Neutrophil (primary cell): ENCODE measurements around the gene TRAF2.

Source experiments
- H3K27ac ChIP-seq: fragments of 200-600 bp; sonication (generic); 2 replicates; pipeline ENCODE4 v1.5.1; 2016; ENCODE audit warnings: mild to moderate bottlenecking, moderate library complexity
- H3K27me3 ChIP-seq: fragments of 200-600 bp; sonication (generic); 2 replicates; pipeline ENCODE4 v1.6.0; 2016; ENCODE audit warnings: mild to moderate bottlenecking
- H3K36me3 ChIP-seq: fragments of 200-600 bp; sonication (generic); 2 replicates; pipeline ENCODE4 v1.5.1; 2017
- H3K4me1 ChIP-seq, 2 experiments: fragments of 200-600 bp in 1 of 2; sonication (generic) in 1 of 2; 1 replicate in 1 of 2; 2 replicates in 1 of 2; pipeline versions ENCODE4 v1.5.1 to v1.6.1; 2013 to 2016; ENCODE audit warnings: low read depth in 1 of 2, low read length in 1 of 2, mild to moderate bottlenecking in 1 of 2, moderate library complexity in 1 of 2; ENCODE audit not compliant: control insufficient read depth in 1 of 2, insufficient read depth in 1 of 2
- H3K4me3 ChIP-seq, 2 experiments: fragments of 200-600 bp in 1 of 2; sonication (generic) in 1 of 2; 1 replicate in 1 of 2; 2 replicates in 1 of 2; pipeline ENCODE4 v1.5.1; 2013 to 2016; ENCODE audit warnings: low read depth in 1 of 2, low read length in 1 of 2, mild to moderate bottlenecking in 1 of 2, moderate library complexity in 1 of 2
- H3K9me3 ChIP-seq: fragments of 200-600 bp; sonication (generic); 2 replicates; pipeline ENCODE4 v1.5.1; 2016
- CTCF ChIP-seq: fragments of 200-600 bp; sonication (generic); IDR thresholded peaks from 2 replicates; pipeline ENCODE4 v1.5.1; 2016; ENCODE audit warnings: antibody characterized with exemption

Gene TRAF2

GRCh38 chr9:136971746-136972145 is 85.4 kb downstream of the TRAF2 start:
- TF ChIP-seq CTCF = no peak
- no peak overlapping the region for H3K27ac ChIP-seq
- no peak overlapping the region for H3K4me3 ChIP-seq
- H3K27me3 ChIP-seq = peaks cover 37% of the 10 kb centered on the region
- no peaks in the 10 kb centered on the region for H3K36me3 ChIP-seq
- H3K4me1 ChIP-seq = peaks cover 0 to 5% of the 10 kb centered on the region in 2 experiments
- no peaks in the 10 kb centered on the region for H3K9me3 ChIP-seq

GRCh38 chr9:136972335-136972734 is 86.0 kb downstream of the TRAF2 start:
- Histone ChIP-seq H3K36me3 (no peaks in the 10 kb centered on the region), H3K4me1 (peaks cover 0 to 5% of the 10 kb centered on the region in 2 experiments), H3K27me3 (peaks cover 43% of the 10 kb centered on the region), H3K9me3 (no peaks in the 10 kb centered on the region), H3K27ac (no peak overlapping the region), H3K4me3 (no peak overlapping the region)
- no peak for TF ChIP-seq CTCF

- no peaks in the 10 kb centered on the region for H3K9me3 ChIP-seq
- no peak for TF ChIP-seq CTCF
- H3K36me3 ChIP-seq = no peaks in the 10 kb centered on the region
- no peak overlapping the region for H3K4me3 ChIP-seq
- peaks cover 0 to 6% of the 10 kb centered on the region in 2 experiments for H3K4me1 ChIP-seq
- no peak overlapping the region for H3K27ac ChIP-seq
- peaks cover 47% of the 10 kb centered on the region for H3K27me3 ChIP-seq
Measured at GRCh38 chr9:136972743-136973142, 86.4 kb downstream of the TRAF2 start.

GRCh38 chr9:136973618-136974617 is 87.6 kb downstream of the TRAF2 start:
- no peak overlapping the region for H3K4me3 ChIP-seq
- H3K36me3 ChIP-seq = no peaks in the 10 kb centered on the region
- peaks cover 58% of the 10 kb centered on the region for H3K27me3 ChIP-seq
- H3K9me3 ChIP-seq = no peaks in the 10 kb centered on the region
- no peak for TF ChIP-seq CTCF
- no peak overlapping the region for H3K27ac ChIP-seq
- H3K4me1 ChIP-seq = peaks cover 0 to 12% of the 10 kb centered on the region in 2 experiments

- Histone ChIP-seq H3K36me3 (no peaks in the 10 kb centered on the region), H3K4me1 (peaks cover 0 to 12% of the 10 kb centered on the region in 2 experiments), H3K4me3 (no peak overlapping the region), H3K27me3 (peaks cover 68% of the 10 kb centered on the region), H3K27ac (no peak overlapping the region), H3K9me3 (no peaks in the 10 kb centered on the region)
- TF ChIP-seq CTCF = no peak
Measured at GRCh38 chr9:136974817-136975535, 88.7 kb downstream of the TRAF2 start.
